ENCODE measurements around the gene RAB7B.
"Not testable (repeated sequence)": the region's sequence is repeated elsewhere in the genome, so short reads cannot be mapped to it uniquely, and the experiment has no call there.

The RAB7B gene

DNA sequence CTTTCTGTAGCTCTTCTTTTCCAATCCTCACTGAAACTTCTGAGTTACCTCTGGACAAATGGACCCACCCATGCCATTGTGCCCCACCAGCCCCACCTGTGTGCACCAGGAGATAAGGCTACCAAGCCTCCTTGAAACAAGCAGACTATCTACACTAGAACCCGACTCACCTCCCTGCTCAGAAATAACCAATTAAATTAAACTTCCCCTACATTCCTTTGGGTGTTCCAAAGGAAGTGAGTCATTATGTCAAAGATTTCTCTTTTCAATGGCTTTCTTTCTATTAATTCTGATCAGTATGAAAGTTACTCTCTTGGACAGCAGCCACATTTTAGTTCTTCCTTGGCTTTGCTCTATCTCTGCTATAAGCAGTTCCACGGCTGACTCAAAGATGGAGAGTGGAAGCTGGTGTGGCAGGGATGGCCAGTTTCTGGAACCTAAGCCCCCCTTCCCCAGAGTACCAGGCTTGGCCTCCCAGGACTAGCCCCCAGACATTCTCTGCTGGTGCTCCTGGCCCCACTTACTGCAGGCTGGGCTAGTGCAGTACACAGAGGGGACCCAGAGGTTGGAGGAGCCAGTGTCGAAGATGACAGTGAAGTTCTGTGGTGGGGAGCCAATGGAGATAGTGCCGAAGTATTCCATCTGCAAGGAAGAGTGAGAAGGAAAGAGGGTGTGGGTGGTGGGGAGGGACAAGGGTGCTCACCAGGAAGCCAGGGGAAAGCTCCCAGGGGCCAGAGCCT, 18.6 kb upstream of the RAB7B start:
- DNase-seq: no peak

DNA sequence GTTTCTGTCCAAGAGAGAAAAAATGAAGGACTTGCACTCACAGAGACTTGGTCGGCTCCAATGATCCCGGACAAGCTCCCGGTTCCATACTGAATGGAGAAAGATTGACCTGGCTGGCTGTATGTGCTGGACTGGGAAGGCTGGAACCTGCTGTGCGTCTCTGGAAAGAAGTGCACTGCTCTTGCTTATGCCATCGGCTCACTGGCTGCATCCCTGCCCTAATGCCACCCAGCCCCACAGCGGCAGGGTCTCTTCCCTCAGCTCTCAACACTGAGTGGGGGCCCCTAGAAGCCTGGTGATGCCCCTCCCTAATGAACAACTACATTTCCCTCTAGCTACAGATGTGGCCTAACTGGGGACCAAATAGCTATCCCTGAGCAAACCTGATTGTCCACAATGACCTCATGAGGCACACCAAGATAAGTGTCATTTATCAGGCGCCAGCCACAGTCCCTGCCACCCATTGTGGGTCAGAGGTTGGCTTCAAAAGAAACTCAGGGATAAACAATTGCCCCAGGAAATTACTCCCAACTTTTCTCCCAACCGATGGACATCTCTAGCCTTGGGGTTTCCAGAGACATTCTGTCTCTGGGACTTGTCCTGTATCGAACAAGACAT, 17.9 kb upstream of the RAB7B start:
- no peak for DNase-seq

DNA sequence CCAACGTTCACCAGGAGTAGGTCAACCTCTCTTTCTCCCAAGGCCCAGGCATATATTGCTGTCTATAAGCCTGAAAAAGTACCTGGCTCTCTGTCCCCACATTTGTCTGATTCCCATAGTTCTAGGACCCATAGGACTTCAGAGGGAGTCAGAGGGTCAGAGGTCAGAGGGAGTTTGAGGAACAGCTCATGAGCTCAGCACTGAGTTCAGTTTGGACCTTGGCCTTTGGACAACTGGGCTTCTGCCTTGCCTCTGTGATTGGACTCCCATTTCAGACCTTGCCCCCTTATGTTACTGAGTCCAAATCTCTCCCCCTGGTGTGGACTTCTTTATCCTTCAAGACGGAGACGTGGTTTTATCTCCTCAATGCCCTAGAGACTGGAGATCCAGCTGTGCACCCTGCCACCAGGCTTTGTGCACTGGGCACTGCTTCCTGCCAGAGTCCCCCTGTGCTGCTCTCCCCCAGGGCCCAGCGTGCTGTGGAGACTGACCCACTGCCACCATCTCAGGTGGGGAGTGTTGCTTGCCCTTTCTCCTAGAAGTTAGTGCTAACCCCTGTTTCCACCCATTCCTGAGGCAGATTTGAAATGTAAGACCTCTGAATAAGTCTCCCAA, 17.3 kb upstream of the RAB7B start:
- DNase-seq: no peak

DNA sequence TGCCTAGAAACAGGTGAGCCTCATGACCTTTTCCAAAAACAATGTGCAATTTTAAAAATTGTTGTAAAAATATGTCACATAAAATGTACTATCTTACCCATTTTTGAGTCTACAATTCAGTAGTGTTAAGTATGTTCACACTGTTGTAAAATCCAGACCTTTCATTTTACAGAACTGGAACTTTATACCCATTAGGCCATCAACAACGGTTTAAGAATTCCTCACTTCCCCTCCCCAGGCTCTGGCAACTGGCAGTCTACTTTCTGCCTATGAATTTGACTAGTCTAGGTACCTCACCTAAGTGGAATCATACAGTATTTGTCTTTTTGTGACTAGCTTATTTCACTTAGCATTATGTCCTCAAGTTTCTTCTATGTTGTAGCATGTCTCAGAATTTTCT, 11.9 kb upstream of the RAB7B start:
- no peak for DNase-seq

DNA sequence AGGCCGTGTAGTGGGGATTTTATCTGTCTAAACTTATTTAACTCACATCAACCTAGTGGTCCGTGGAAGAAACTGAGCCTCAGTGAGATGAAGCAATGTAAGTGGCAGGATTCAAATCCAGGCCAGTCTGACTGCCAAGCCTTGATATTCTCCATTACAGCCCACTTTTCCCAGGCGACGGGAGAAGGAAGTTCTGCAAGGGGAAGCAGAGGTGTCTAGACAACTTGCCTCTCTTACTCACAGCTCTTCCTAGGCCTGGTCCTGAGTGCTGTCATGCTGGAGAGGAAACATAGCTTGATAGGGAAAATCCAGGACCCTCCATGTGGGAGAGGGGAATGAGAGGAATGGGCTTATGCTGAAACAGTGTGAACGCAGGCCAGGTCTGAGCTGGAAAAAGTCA, 11.4 kb upstream of the RAB7B start:
- no peak for DNase-seq

DNA sequence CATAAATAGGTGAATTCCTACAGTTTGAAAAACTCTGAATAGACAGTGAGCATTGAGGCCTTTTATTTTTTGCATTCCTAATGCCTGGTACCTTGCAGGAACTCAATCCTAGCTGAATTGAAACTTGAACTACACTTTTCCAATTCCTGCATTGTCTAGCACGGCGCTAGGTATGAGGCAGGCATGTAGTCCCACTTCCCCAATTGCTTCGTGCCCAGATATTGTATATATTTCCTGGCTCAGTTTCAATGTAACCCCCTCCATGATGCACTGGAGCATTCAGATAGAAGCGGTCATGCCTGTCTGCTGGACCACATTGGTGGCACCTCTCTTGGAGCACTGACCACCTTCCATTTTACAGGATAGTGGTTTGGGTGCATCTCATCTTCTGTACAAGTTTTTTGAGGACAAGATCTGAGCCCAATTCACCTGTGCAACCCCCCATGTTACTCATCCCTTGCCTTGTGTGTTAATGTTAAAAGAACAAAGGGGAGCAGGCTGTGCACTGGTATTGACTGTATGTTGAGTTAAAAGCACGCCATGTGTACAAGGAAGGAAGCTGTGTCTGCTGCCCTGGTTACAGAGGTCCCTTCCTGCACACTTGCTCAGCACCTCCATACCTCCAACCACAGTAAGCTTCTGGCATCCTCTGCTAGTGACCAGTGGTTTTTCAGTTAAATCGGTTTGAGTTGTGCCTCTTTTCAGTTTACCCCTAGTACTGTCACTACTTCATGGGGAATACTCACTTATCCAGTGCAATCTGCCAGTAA, 10.0 kb upstream of the RAB7B start:
- DNase-seq: peak; percentile 54

DNA sequence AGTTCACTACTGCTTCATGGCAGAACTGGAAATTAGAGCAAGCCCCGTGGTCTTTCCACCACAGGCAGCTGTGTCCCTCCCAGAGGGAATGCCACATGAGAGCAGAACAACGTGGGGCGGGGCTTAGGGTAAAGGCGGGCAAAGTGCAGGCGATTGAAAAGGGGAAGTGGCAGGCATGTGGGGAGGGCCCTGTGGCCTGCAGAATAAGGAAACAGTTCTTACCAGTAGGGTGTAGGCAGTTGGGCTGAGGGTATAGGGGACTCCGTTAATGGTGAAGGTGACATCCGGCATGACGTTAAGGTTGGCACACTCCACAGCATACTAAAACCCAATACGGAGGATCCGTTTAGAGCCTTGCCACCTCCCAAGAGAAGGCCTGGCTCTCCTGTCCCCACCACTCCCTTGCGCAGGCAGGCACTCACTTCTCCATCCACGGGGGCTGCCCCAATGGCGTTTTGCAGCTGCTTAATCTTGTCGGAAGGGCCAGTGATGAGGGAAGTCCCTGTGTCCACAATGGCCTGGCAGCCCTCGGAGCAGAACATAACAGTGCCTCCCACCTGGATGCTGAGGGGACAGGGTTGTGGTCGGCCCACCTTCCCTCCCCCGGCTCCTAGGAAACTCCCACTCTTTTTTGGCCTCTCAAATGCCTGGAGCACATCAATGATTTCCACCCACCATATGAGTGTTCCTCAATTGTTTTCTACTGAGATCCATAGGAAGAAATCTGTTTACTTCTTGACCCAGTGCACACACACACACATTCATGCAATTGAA, 9.1 kb upstream of the RAB7B start:
- peak; percentile 99 for DNase-seq

DNA sequence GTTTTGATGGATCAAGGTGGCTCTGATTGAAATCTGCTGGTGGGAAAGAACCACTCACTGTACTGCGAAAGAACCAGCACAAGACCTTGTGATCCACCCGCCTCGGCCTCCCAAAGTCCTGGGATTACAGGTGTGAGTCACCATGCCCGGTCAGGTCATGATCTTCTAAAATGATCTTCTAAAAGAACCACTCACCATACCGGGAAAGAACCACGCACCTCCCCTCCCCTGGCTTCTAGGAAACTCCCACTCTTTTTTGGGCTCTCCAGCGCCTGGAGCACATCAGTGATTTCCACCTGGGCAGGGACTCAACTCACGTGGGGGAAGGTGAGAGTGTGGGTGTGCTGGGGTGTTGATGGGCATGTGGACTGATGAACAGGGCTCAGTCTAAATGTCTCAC, 7.9 kb upstream of the RAB7B start:
- DNase-seq: no peak

DNA sequence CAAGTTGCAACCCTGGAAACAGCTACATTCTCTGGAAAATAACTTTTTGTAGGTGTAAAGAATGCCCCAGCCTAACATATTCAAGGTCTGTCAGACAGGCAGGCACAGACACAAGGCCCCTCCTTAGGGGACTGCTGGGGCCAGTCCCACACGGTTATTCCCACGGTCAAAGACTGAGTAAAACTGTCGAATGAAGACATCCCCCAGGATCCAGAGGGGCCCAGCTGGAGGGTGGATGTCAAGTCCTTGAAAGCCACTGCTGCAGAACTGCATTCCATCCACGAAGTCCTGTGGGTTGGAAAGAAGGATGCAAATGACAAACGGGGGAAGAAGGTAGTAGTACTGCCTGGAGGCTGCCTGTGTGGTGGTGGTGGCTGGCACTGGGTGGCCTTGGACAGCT, 6.9 kb upstream of the RAB7B start:
- DNase-seq: no peak

DNA sequence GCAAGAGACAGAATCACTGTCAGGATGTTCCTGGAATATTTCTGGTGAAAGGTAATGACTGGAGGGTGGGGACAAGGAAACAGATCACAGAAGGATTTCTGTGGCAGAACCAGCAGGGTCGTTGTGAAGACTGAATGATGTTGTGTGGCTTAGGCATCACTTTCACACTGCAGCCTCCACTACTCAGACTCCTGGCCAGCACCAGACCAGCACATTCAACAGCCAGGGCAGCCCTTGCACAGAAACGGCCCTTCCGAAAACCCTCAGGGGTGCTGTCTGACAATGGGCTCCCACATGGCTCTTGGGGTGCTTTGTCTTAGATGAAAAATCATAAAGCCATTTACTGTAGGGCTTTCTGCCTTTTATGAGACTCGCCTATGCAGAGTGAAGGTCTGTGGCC, 3.8 kb upstream of the RAB7B start:
- DNase-seq: no peak

DNA sequence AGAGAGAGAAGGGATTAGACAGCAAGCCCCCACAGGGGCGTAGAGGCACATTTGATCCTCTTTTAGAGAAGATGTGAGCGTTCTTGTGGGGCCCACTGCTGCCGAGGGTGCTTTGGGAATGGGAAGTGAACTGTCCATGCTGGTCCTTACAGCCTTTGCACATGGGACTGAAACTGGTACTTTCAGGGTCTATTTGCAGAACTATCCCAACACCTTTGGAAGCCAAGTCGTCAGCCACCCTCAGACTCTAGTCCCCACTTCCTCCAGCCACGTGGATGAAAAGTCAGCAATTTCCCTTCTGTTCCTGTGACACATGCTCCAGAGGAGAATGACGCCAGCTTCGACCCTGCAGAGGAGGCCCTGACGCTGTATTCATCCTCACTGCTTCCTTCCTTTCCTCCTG, 2.6 kb upstream of the RAB7B start:
- no peak for DNase-seq

DNA sequence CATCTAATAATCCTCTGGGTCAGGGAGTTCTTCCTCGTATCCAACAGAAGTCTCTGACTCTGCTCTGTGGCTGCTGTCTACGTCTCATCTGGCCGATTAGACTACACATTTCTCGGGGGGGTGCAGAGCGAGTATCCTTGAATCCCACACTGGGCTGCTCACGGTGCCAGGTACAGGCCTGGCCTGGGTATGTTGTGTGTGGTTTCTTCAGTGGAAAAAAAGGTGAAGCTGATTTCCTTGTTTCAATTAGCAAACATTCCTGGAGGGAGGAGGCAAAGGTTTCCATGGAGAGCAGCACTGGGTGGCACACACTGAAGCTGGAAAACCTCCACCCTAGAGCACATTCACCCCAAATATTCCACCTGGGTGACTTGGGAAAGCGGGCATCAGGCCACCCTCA, 2.0 kb upstream of the RAB7B start:
- DNase-seq: no peak

DNA sequence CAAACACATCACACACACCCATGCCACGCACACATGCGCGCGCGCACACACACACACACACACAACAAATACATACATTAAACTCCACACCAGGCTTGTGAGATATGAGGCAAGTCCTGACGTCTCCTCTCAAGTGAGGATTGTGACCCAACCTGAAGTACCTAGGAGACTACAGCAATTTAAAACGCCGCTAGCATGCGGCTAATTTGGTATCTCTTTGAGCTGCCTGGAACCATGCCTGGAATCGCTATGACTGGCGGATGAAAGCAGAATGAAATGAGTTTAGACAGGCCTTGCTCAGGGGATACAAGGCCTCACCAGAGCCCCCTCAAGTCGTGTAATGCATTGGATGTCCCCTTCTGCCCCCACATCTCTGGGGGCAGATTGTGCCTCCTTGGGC, 1.6 kb upstream of the RAB7B start:
- no peak for DNase-seq

DNA sequence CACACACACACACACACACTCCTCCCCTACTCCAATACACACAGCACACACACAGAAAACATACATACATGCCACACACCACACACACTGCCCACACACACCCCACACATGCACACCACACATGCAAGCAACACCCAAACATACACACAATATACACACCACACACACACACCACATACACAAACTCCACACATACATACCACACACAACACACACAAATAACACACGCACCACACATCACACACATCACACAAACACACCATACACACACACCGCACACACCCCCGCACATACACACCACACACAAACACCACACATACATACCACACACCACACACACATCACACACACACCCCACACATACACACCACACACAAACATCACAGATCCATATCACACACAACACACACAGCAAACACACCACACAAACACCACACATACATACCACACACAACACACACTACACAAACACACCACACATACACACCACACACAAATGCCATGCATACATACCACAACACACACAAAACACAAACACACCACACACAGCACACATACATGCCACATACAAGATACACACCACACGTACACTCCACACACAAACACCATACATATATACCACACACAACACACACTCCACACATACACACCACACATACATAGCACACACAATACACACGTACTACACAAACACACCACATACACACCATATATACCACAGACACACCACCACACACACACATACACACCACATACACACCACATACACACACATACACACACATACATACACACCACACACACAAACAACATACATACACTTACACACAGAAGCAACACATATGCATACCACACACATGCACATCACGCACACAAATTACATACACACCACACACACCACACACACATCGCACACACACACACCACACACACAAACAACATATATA, 932 bp upstream of the RAB7B start:
- DNase-seq: no peak

DNA sequence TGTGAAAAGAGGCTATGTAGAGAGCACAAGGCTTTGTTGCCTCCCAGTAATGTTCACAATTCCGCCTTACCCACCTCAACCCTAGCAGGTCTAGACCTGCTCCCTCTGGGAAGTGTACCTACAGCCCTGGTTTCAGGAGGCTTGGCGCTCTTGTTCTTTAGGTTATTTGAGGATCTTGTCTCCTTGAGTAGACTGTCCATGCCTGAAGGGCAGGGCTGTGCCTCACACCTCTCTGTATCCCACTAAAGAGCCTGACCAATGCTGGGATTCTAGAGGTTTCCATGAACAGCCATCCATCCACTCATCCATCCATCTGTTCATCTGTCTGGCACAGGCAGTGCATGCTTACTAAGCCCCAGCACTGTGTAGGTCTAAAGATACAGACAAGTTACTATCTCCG, 1.0 kb downstream of the RAB7B start:
- DNase-seq: no peak

DNA sequence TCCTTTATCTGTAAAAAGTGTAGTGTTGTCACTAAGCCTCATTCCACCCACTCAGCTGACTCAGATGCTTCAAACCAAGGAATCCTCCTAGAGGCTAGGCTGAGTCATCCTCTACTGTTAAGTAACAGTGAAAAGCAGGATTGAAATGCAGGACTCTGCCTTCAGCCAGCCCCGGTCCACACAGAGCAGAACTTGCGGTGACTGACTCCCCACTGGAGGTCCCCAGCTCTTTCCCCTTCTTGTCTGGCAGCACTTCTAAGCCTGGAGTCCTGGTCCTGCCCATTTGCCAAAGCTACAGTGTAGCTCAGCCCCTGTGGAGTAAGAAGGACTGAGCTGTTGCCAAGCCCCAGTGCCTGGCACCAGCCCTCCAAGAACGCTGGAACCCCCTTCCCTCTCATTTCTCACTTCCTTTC, 1.7 kb downstream of the RAB7B start:
- DNase-seq: peak; percentile 57

DNA sequence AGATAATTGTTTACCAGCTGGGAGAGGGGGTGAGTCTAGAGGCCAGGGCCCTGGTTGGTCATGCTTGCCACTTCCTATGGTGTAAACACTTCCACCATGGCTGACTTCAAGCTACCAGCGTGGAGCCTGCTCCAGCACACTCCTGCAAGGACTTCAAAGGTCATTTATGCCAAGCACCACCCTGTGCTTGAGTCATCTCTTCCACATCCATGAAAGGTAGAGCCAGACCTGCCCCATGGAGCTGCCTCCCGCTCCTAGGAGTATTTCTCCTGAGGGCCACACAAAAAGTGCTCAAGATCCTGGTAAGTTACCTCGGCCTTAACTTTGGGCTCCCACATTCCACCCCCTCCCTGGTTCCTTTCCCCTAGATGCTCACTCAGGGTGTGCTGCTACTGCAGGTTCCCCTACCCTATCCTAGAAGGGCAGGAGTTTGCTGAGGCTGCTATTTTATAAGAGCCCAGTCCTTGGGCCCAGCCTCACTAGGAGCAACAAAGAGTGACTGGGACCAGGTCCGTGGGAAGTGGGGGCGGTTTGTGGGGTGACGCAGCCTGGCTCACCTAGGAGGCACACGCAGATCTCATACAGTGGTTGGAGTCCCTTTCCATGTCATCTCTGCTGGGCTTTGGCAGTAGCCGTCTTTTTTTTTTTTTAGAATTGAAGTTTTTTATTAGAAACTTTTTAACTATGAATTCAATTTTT, 2.4 kb downstream of the RAB7B start:
- no peak for DNase-seq

DNA sequence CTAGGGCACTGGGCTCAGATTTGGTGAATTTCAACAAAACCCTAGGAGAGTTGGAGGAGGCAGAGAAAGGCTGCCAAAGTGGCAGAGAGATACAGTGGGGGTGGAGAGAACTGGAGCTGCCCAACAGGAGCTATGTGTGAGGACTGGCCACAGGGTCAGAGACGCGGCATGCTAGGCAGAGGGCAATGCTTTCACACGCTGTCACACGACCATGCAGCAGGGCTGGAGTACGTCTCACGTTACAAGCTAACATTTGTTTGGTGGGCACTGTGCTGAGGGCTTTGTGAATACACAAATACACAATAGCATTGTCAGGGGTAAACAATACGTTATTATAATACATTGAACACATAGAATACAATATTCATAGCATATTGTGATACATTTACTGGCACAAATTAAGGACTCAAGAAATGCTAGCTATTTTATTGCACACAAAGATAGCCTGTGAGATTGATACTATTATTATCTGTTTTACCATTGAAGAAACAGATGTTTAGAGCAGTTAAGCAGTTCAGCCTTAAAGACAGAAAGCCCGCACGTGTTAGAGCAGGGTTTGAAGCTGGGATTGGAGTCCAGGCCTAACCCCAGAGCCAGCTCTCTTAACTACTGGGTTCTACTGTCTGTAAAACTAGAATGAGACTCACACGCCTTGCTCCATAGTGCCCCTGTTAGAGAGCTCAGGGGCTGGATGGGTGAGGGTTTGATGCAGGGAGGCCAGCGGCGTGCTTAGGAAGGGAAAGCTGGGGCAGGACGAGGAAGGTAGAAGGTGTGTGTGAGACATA, 4.5 kb downstream of the RAB7B start:
- DNase-seq: no peak

DNA sequence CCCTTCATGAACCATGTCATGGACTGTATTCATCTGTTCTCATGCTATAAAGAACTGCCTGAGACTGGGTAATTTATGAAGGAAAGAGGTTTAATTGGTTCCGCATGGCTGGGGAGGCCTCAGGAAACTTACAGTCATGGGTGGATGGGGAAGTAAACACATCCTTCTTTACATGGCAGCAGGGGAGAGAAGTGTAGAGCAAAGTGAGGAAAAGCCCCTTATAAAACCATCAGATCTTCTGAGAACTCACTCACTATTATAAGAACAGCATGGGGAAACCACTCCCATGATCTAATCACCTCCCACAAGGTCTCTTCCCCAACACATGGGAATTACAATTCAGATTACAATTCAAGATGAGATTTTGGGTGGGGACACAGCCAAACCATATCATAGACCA, 6.6 kb downstream of the RAB7B start:
- not testable (repeated sequence) for DNase-seq

DNA sequence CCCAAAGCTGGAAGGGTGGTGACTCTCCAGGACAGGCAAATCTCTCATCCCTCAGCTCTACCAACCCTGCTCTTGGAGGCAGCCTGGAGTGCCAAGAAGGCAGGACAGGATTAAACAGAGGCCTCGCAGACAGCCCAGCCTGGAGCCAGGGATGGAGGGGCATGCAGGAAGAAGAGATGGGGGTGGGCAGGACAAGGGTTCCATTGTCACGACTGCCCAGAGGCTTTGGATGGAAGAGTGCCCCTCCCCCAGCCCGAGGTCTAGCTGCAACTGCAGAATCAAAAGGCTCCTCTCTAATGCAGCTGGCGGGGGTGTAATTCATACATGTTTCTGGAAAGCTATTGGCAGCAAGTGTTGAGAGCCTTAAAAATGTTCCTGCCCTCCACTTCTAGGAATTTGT, 8.8 kb downstream of the RAB7B start:
- no peak for DNase-seq

All from GDM1 (cell line).